ENCODE data around the gene CSNK1D. TPM values are rescaled to one million over a fixed set of nuclear protein-coding genes. Genes with fewer than 3 reads are reported as not detected.
"Not testable (repeated sequence)": the region's sequence is repeated elsewhere in the genome, so short reads cannot be mapped to it uniquely, and the experiment has no call there.

The CSNK1D gene
- total and polyA plus RNA-seq, 5 donors from 2014 or later = 41.2 to 333 (median 49.0) TPM

DNA sequence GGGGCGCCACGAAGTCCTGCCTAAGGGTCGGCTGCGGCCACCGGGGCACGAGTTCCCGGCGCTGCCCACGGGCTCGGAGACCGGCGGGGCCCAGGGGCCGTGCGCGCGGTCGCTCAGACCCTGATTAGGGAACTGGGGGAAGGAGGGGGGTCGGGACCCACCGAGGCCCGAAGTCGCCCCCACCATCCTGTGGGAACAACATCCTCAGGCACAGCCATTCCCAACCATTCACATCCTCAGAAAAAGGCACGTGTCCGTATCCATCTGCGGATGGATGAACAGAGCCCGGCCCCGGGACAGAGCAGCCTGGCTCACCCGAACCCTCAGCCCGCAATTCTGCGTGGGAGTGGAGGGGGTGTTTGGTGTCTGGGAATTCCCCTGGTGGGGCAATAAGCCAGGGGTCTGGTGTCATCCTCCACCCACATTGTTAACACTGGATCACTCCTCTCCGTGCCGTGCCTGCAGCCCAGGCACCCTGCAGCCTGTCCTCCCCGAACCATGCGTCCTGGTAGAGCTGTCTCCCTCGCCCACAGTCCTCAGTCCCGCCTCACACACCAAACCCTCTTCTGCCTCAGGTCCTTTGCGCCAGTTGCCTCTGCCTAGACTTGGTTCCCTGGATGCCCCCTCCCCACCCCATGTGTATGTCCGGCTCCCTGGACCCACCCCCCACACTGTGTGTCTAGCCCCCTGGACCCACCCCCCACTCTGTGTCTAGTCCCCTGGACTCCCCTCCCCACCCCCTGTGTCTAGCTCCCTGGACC is 60.1 kb downstream of the CSNK1D start:
- Mint-ChIP-seq H3K27me3 (no peaks in the 10 kb centered on the region), H3K4me3 (peak overlapping the region; percentile 82 to 88 (median 86)), H3K4me1 (peaks cover 5 to 44% (median 13%) of the 10 kb centered on the region in 4 donors), H3K36me3 (no peaks in the 10 kb centered on the region), H3K9me3 (no peaks in the 10 kb centered on the region), H3K27ac (peak overlapping the region; percentile 72 to 88 (median 84))
- H3K36me3 ChIP-seq (ENCODE audit: control insufficient read depth, insufficient read depth, low read length) = no peaks in the 10 kb centered on the region
- no peaks in the 10 kb centered on the region for H3K9me3 ChIP-seq (ENCODE audit: control insufficient read depth in 2 of 2, low read length in 2 of 2)
- H3K4me1 ChIP-seq (ENCODE audit: control insufficient read depth, insufficient read depth, low read length, poor library complexity, severe bottlenecking) = peaks cover 45% of the 10 kb centered on the region
- ATAC-seq (ENCODE audit: low read depth in 2 of 2) = no peak
- peak in 1 of 3 donors; percentile 45 for DNase-seq
- no peaks in the 10 kb centered on the region for H3K27me3 ChIP-seq (ENCODE audit: control insufficient read depth, insufficient read depth, low read length)
- H3K27ac ChIP-seq (ENCODE audit: insufficient read depth, low read length, poor library complexity, severe bottlenecking) = no peak overlapping the region
- peak overlapping the region; percentile 37 for H3K4me3 ChIP-seq (ENCODE audit: low read depth, low read length)

GRCh38 chr17:82212331-82213250 is 60.9 kb downstream of the CSNK1D start, which contains the start of gene CCDC57:
TSS of gene CCDC57 (minus strand) at chr17:82212842. CDS start at chr17:82201944, 10,898 bp downstream.
- Mint-ChIP-seq H3K4me3 (peak within 1 kb of the TSS; percentile 82 to 88 (median 86)), H3K27me3 (no peaks in the 10 kb centered on the region), H3K36me3 (peaks cover 2% of the 10 kb centered on the region), H3K9me3 (no peaks in the 10 kb centered on the region), H3K4me1 (peaks cover 5 to 44% (median 14%) of the 10 kb centered on the region in 4 donors), H3K27ac (peak within 1 kb of the TSS; percentile 72 to 88 (median 84))
- H3K27ac ChIP-seq (ENCODE audit: insufficient read depth, low read length, poor library complexity, severe bottlenecking) = peak within 1 kb of the TSS; percentile 47
- ATAC-seq (ENCODE audit: low read depth in 2 of 2) = peak; percentile 63 to 67
- H3K4me1 ChIP-seq (ENCODE audit: control insufficient read depth, insufficient read depth, low read length, poor library complexity, severe bottlenecking) = peaks cover 45% of the 10 kb centered on the region
- H3K36me3 ChIP-seq (ENCODE audit: control insufficient read depth, insufficient read depth, low read length) = no peaks in the 10 kb centered on the region
- H3K27me3 ChIP-seq (ENCODE audit: control insufficient read depth, insufficient read depth, low read length) = no peaks in the 10 kb centered on the region
- no peaks in the 10 kb centered on the region for H3K9me3 ChIP-seq (ENCODE audit: control insufficient read depth in 2 of 2, low read length in 2 of 2)
- peak within 1 kb of the TSS; percentile 37 for H3K4me3 ChIP-seq (ENCODE audit: low read depth, low read length)
- DNase-seq = peak in 2 of 3 donors; percentile 45 to 78

DNA sequence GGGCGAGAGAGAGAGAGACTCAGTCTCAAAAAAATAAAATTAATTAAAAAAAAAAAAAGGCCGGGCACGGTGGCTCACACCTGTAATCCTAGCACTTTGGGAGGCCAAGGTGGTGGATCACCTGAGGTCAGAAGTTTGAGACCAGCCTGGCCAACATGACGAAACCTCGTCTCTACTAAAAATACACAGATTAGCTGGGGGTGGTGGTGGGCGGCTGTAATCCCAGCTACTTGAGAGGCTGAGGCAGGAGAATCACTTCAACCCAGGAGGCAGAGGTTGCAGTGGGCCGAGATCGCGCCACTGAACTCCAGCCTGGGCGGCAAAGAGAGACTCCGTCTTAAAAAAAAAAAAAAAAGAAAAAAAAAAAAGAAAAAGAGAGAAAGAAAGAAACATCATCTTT is 62.8 kb downstream of the CSNK1D start:
- not testable (repeated sequence) for H3K27ac Mint-ChIP-seq; H3K36me3 Mint-ChIP-seq; H3K9me3 Mint-ChIP-seq; H3K27me3 ChIP-seq (ENCODE audit: control insufficient read depth, insufficient read depth, low read length); H3K27me3 Mint-ChIP-seq; H3K27ac ChIP-seq (ENCODE audit: insufficient read depth, low read length, poor library complexity, severe bottlenecking); H3K9me3 ChIP-seq (ENCODE audit: control insufficient read depth in 2 of 2, low read length in 2 of 2); H3K4me3 ChIP-seq (ENCODE audit: low read depth, low read length); ATAC-seq (ENCODE audit: low read depth in 2 of 2); DNase-seq; H3K36me3 ChIP-seq (ENCODE audit: control insufficient read depth, insufficient read depth, low read length)
- peaks cover 38% of the 10 kb centered on the region for H3K4me1 ChIP-seq (ENCODE audit: control insufficient read depth, insufficient read depth, low read length, poor library complexity, severe bottlenecking)
- Mint-ChIP-seq H3K4me1 (peaks cover 9 to 41% (median 21%) of the 10 kb centered on the region in 4 donors), H3K4me3 (peak overlapping the region in 1 of 4 donors; percentile 61)

GRCh38 chr17:82205720-82206508 is 67.6 kb downstream of the CSNK1D start:
- Mint-ChIP-seq H3K27ac (peak overlapping the region; percentile 94 to 98 (median 98)), H3K9me3 (no peaks in the 10 kb centered on the region), H3K4me1 (peaks cover 14 to 43% (median 21%) of the 10 kb centered on the region in 4 donors), H3K27me3 (no peaks in the 10 kb centered on the region), H3K4me3 (peak overlapping the region; percentile 62 to 73 (median 68)), H3K36me3 (peaks cover 5% of the 10 kb centered on the region)
- ATAC-seq (ENCODE audit: low read depth in 2 of 2) (peak; percentile 85), DNase-seq (peak; percentile 70 to 94 (median 84))
- peak overlapping the region; percentile 65 for H3K4me3 ChIP-seq (ENCODE audit: low read depth, low read length)
- no peaks in the 10 kb centered on the region for H3K9me3 ChIP-seq (ENCODE audit: control insufficient read depth in 2 of 2, low read length in 2 of 2)
- H3K27me3 ChIP-seq (ENCODE audit: control insufficient read depth, insufficient read depth, low read length) = no peaks in the 10 kb centered on the region
- no peaks in the 10 kb centered on the region for H3K36me3 ChIP-seq (ENCODE audit: control insufficient read depth, insufficient read depth, low read length)
- peaks cover 23% of the 10 kb centered on the region for H3K4me1 ChIP-seq (ENCODE audit: control insufficient read depth, insufficient read depth, low read length, poor library complexity, severe bottlenecking)
- peak overlapping the region; percentile 86 for H3K27ac ChIP-seq (ENCODE audit: insufficient read depth, low read length, poor library complexity, severe bottlenecking)

DNA sequence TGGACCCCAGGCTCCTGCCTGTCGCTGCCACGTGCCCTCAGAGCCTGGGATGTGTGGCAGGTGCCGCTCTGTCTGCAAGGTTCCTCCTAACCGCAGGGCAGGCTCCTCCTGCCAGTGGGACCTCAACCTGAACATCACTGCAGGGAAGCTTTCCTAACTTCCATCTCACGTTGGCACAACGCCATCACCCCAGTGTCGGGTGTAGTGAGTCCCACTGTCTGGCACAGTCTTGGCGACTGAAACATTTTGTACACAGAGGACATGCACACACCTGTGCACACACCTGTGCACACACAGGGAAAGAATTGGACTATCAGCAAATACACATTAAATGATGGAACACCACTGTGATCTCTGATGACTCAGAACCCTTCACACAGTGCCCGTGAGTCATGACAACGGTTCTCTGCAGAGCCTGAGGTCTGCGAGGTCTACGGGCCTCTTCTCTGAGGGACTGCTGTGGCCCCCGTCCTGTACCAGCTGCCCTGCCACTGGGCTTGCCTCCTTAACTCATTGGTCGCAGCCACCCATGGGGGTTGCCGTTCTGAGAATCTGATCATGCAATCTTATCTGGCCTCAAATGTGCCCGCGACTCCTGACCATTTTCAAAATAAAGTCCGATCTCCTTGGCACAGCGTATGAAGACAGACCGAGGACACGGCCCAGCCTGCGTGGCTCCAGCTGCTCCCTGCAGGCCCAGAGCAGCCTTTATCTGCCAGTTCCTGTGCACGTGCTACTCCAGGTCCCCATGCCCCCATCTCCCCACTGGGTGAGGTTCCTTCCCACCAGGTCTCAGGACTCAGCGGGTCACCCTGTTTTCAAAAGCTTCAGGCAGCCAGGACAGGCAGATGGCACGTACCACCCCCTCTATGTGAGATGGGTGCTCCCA is 68.4 kb downstream of the CSNK1D start:
- DNase-seq = no peak
- peak overlapping the region; percentile 86 for H3K27ac ChIP-seq (ENCODE audit: insufficient read depth, low read length, poor library complexity, severe bottlenecking)
- ATAC-seq (ENCODE audit: low read depth in 2 of 2) = peak in 1 of 2 donors; percentile 41

DNA sequence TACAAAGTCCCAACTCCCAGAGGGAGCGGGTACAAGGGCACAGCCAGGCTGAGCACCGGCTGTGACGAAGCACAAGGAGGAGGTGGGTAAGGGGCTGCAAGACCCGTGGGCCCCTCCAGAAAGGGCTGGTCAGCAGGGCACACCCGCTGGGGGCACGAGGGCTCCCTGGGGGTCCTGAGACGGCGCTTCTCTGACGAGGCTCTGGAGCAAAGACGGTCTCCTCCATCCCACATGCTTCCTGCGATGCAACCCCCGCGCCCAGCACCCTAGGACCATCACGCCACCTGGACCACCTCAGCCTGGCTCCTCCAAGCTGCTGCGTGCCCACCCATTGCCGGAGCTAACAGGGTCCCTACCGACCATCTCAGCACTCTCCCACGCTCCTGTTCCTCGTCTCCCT is 69.6 kb downstream of the CSNK1D start:
- Mint-ChIP-seq H3K27me3 (no peaks in the 10 kb centered on the region), H3K9me3 (no peaks in the 10 kb centered on the region), H3K4me3 (peak overlapping the region in 1 of 4 donors; percentile 54), H3K4me1 (peaks cover 18 to 51% (median 25%) of the 10 kb centered on the region in 4 donors), H3K27ac (peak overlapping the region in 1 of 3 donors; percentile 62), H3K36me3 (peaks cover 5% of the 10 kb centered on the region)
- H3K27me3 ChIP-seq (ENCODE audit: control insufficient read depth, insufficient read depth, low read length) = no peaks in the 10 kb centered on the region
- H3K27ac ChIP-seq (ENCODE audit: insufficient read depth, low read length, poor library complexity, severe bottlenecking) = no peak overlapping the region
- H3K4me1 ChIP-seq (ENCODE audit: control insufficient read depth, insufficient read depth, low read length, poor library complexity, severe bottlenecking) = peaks cover 37% of the 10 kb centered on the region
- H3K4me3 ChIP-seq (ENCODE audit: low read depth, low read length) = no peak overlapping the region
- DNase-seq = no peak
- H3K9me3 ChIP-seq (ENCODE audit: control insufficient read depth in 2 of 2, low read length in 2 of 2) = no peaks in the 10 kb centered on the region
- no peak for ATAC-seq (ENCODE audit: low read depth in 2 of 2)
- no peaks in the 10 kb centered on the region for H3K36me3 ChIP-seq (ENCODE audit: control insufficient read depth, insufficient read depth, low read length)

More for the DNA sequence above, 68.4 kb downstream of the CSNK1D start:
- Mint-ChIP-seq H3K4me3 (no peak overlapping the region), H3K4me1 (peaks cover 18 to 50% (median 27%) of the 10 kb centered on the region in 4 donors), H3K9me3 (no peaks in the 10 kb centered on the region), H3K36me3 (peaks cover 5% of the 10 kb centered on the region), H3K27ac (peak overlapping the region; percentile 94 to 98 (median 98)), H3K27me3 (no peaks in the 10 kb centered on the region)
- H3K27me3 ChIP-seq (ENCODE audit: control insufficient read depth, insufficient read depth, low read length) = no peaks in the 10 kb centered on the region
- no peak overlapping the region for H3K4me3 ChIP-seq (ENCODE audit: low read depth, low read length)
- peaks cover 32% of the 10 kb centered on the region for H3K4me1 ChIP-seq (ENCODE audit: control insufficient read depth, insufficient read depth, low read length, poor library complexity, severe bottlenecking)
- no peaks in the 10 kb centered on the region for H3K36me3 ChIP-seq (ENCODE audit: control insufficient read depth, insufficient read depth, low read length)
- H3K9me3 ChIP-seq (ENCODE audit: control insufficient read depth in 2 of 2, low read length in 2 of 2) = no peaks in the 10 kb centered on the region
